GM19099 (cell line): Measurements from ENCODE around the gene MTFR2.

Experiments used
- POLR2A ChIP-seq: IDR thresholded peaks from 3 replicates; pipeline ENCODE4 v1.6.1; 2011; ENCODE audit warnings: low read depth; ENCODE audit not compliant: insufficient read length; ENCODE audit errors: extremely low read depth

The MTFR2 gene

DNA sequence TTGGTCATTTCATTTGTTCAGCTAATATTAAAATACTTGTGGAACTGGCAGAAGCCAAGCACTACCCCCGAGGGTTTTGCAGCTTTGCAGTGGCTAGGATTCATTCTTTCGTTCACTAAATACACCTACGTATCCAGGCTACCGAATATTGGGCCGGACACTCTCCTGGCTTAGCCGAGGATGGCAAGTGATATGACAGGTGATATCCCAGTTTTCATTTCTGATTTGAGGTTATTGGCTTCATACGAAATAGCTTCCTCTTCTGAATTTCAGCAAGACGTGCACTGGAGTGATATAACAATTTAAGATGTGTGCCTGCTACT, 536 bp upstream of the MTFR2 start:
- no peak for TF ChIP-seq POLR2A

DNA sequence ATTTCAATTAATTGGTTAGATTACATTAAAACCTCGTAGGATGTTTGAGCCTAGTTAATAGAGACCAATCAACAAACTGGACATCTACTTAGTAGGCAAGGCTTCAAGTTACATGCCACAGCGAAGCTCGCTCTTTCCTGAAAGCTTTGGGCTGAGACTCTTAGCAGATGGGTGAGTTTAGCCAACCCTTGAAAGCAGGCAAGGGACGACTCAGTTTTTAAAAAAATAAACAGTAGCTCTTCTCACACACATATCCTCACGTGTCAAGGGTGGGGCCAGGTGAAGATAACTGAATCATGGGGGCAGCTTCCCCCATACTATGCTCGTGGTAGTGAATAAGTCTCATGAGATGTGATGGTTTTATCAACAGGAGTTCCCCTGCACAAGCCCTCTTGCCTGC, 775 bp downstream of the MTFR2 start:
- TF ChIP-seq POLR2A: no peak

DNA sequence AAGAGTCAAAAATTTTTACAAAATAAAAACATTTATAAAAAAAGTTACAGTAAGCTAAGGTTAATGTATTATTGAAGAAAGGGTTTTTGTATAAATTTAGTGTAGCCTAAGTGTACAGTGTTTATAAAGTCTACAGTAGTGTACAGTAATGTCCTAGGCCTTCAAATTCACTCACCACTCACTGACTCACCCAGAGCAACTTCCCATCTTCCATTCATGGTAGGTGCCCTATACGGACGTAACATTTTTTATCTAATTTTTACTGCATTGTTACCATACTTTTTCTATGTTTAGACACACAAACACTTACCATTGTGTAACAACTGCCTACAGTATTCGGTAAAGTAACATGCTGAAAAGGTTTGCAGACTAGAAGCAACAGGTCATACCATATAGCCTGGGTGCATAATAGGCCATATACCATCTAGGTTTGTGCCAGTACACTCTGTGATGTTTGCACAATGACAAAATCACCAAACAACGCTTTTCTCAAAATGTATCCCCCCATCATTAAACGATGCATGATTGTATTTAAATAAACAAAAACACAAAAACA, 6.0 kb downstream of the MTFR2 start:
- no peak for TF ChIP-seq POLR2A

DNA sequence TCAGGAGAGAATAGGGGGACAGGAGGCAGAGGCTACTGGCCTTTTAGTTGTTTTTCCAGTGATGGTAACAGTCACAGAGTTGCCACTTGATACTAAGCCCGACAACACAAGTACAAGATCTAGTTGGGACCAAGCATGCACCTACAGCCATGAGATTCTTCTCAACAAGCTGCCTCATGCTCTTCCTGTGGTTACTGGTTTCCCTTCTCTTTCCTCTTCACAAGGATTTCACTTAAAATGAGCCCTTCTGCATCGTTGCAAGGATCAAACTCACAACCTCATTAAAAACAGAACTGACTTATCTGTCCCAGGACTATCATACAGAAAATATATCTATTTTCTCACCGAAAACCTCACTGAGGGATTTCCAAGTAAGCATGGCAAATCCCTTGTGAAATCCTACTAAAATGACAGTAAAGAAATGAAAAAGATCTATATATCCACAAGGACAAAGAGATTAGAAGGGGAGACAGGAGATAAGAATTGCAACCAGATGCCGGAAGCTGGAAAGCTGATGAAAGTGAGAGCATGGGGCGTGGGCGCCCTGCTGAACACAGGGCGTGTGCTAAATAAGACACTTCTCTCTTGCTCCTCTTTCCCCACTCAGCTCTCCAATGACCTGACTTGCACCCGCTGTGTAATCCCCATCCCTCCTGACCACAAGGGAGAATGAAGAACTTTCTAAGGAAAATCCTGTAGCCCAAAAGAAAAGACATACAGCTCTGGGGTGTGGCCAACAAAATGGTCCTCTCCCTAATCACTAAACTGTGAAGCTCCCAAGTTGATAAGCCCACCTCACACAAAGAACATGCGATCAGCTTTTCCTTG, 13.4 kb downstream of the MTFR2 start:
- TF ChIP-seq POLR2A: no peak

DNA sequence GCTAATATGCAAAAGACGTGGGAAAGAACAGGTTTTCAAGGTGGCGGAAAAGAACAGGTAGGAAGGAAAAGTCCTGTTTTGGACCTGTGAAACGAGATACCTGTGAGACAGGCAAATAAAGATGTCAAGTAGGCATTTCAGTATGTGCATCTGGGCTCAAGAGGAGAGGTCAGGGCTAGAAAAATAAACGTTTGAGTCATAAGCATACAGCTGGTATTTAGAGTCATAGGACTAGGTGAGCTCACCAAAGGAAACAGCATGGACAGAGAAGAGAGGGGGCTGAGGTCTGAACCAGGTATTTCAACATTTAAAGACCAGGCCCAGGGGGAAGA, 14.9 kb downstream of the MTFR2 start:
- no peak for TF ChIP-seq POLR2A

DNA sequence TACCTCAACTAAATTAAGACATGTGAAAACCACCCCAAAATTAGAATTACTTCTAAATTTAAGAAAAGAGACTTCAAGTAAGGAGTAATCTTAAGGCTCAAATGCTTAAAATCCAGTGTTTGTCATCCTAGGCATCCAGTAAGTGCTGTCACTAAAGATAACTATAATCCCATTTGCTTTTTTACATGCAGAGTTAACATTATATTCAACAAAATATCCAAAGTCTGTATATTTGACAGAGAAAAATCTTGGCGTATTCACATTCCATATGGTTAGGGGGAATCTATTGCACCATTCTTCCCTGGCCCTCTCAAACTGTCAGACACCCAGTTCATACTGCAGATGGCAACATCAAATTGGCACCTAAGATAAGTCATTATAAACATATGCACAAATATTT, 17.4 kb downstream of the MTFR2 start:
- no peak for TF ChIP-seq POLR2A

DNA sequence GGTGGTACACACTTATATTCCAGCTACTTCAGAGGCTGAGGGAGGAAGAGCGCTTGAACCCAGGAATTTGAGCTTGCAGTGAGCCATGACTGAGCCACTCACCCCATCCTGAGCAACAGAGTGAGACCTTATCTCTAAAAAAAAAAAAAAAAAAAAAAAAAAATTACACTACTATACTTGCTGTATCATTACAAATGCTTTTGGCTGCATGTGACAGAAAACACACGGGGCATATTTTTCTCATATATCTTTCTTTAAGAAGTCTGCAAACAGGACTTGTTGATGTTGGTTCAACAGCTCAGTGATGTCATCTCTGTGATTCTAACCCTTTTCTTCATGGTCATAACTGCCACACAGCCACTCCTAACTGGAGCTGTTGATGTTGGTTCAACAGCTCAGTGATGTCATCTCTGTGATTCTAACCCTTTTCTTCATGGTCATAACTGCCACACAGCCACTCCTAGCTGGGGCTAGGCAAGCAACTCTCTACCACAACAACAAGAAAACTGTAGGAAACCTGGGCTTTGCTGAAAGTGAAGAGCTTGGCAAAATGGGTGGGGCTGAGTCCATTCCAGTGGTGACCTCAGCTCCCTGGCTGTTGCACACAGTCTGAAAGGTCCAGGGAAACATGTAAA, 19.8 kb downstream of the MTFR2 start:
- no peak for TF ChIP-seq POLR2A

DNA sequence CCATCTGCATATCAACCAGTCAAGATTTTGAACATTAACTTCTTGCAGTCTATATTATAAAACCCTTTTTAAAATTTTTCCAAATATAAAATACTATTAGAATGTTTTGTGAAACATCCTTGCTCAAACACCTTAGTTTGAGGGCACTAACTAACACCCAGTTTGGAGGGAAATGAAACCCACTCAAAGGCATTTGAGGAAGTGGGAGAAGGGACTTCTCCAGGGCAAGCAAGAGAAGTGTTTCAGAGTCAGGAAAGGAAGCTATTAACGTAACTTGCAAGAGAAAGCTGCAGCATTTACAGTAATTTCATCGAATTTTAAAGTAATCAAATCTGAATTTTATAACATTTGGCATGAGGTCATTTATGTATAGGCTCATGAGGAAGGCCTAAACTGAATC, 21.3 kb downstream of the MTFR2 start:
- TF ChIP-seq POLR2A: no peak

DNA sequence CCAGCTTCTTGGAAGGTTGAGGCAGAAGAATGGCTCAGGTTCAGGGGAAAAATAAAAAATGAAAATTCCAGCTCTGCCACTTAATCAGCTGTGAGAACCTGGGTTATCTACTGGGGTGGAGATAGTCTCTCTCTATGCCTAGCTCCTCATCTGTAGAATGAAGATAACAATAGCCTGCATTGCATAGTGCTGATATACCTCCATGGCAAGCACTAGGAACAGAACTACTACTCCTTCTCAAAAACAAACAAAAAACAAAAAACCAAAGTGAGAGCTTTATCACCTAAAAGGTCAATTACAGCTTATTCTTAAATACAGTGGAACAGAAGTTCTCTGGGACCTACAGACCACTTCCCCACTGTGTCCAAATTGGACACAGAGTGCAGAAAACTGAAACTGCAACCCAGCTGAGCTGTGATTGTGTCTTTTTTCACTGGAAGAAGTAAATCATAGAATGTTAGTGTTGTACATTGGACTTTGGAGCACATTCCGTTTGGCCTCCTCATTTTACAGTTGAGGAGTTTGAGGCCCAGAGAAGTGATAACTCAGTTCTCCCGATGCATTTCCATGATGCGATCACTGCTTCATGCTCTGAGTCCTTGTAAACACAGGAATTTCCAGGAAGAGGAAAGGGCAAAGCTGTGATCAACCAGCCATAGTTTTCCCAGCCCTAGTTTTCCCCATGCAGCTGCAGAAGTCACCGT, 23.3 kb downstream of the MTFR2 start:
- TF ChIP-seq POLR2A: no peak

DNA sequence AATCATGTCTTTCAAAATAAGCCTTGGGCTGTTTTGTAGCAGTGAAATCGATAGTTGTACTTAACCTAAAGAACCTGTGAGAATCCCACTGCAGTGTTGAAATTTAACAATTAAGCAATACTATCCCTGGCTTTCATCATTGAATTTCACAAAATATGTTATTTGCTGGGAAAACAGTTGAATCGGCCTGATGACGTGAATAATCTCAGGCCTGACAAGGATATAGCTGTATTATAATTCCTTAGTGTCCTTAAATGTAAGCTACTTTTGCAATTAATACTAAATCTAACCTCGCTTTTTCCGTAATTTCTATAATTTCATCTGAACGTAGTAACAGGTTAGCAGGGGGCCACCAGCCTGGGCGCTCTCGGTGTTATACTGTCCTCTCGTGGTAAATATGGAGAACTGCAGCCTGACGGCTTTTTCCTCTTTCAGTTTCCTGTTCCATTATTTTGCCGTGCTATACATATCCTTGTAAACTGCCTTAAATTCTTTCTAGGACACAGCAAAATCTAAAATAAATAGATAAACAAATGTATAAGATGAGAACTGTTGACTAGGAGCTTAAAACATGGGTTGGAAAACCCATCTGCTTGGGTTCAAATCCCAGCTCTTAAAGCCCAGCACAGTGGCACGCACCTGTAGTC, 24.0 kb downstream of the MTFR2 start:
- no peak for TF ChIP-seq POLR2A

DNA sequence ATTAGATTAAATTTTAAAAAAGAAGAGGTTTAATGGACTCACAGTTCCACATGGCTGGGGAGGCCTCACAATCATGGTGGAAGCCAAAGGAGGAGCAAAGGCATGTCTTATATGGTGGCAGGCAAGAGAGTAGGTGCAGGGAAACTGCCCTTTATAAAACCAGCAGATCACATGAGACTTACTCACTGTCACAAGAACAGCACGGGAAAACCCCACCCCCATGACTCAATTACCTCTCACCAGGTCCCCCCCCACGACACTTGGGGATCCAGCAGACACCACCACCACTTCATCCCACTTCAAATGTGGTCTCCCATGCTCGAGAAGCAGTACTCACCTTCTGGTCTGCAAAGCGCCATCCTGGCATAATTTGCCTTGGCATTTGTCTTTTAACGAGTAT, 24.6 kb downstream of the MTFR2 start:
- no peak for TF ChIP-seq POLR2A

DNA sequence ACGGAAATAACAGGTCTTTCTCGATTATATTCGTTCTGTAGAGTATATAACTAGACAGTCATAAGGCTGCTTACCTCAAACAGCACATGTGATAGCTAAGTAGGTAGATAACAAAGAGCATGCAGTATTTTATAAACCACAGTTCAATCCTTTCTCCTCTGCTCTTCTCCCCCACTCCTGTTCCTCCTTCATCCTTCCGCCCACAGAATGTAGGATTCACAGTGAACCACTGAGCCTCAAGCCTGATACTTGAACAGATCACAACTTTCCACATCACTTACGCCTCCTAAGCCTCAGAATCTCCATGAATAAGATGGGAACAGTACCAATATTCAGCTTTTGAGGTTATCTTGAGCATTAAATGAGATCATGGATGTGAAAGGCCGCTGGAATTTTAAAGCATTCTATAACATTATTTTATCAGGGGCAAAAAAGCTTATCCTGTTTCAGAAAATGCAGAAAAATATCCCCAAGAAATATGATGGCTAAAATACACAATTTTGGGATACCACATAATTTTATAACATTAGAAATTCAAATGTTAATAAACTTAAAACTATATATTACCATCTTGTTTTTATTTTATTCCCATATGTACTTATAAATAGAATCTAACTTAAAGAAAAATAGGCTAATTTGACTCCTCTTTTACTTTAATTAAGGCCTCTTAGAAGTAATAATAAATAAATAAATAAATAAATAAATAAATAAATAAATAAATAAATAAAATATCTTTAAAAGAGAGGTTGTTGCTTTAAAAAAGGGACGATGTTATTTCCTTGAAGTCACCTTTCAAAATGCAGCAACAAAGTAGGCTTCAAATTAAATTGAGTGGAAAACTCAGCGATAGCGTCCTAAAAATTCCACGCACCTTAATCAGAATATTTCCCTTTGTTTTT, 33.4 kb downstream of the MTFR2 start:
- TF ChIP-seq POLR2A: no peak

DNA sequence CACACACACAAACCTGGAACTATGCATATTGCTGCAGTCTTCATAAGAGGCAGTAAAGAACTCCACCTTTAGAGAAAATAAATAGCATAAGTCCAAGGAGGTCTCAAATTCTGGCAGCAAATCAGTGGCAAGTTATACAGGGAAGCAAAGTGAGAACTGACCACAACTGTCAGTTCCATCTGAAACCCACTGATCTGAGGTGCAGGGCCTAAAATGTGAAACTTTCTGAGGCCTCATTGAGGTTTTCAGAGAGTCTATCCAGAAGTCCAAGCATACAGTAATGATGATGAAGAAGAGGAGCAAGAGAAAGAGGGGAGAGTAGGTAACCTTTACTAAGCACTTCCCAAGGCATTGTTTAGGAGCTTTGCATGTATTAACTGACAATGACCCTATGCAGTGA, 36.3 kb downstream of the MTFR2 start:
- no peak for TF ChIP-seq POLR2A

DNA sequence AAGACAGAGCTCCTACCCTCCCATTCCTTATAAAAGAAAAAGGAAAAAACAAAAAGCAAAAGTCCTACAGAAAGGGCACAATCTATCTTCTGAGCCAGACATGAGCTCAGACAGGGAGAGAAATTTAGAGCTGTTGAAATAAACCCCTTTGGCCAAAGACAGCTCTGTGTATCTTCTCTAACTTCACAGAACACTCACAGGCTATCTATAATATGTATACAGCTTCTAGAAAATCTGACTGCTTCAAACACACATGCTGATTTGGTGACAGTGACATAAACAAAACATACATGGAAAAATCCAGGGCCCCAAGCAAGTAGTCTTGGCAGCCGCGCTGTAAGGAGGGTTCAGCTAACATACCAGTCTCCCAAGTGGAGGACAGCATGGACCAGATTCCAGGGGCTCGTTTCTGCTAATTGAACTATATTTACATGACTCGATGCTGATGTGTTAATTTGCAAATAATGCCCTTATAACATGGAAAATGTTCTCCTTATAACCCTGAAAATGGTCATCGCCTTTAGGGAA, 37.0 kb downstream of the MTFR2 start:
- TF ChIP-seq POLR2A: no peak

DNA sequence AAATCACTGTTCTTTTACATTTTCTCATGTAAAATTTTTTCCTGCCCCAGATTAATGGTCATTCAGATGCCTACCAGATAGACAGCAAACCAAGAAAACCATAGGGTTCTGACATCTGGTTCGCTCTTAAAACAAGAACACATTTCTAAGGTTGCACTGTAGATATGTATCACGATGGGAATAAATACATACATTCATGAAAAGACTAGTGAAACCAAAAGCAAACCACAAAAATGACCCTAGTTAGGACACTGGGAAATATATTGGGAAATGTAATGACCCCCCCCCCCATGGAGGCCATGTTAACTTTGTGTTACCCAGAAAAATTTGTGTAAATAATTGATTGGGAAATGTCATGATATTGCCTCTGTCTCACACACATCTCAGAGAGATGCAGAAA, 37.5 kb downstream of the MTFR2 start:
- TF ChIP-seq POLR2A: no peak
